HepG2 (cell line): ENCODE measurements around the gene TMEM63C. TPM values are rescaled to one million over a fixed set of nuclear protein-coding genes. Genes with fewer than 3 reads are reported as not detected.
A peak's percentile ranks its signal among the peaks of the same experiment; 100 is the strongest.

ENCODE experiments used
- BCLAF1 ChIP-seq: fragments of 450-650 bp; IDR thresholded peaks from 2 replicates; pipeline ENCODE4 v1.6.1; 2017; ENCODE audit warnings: mild to moderate bottlenecking
- GZF1 ChIP-seq: sonication (generic); formaldehyde crosslinking; IDR thresholded peaks from 2 replicates; pipeline ENCODE4 v1.5.1; 2020; ENCODE audit warnings: mild to moderate bottlenecking, missing genetic modification reagents
- HMGXB4 ChIP-seq, 2 experiments: sonication (generic) in 1 of 2; formaldehyde crosslinking in 1 of 2; IDR thresholded peaks; 2 replicates each; pipeline versions ENCODE4 v1.4.0 to v1.6.1; 2018 to 2020; ENCODE audit warnings: missing genetic modification reagents in 2 of 2, borderline replicate concordance in 1 of 2, low read depth in 1 of 2, mild to moderate bottlenecking in 1 of 2, missing biosample characterization in 1 of 2
- MAFG ChIP-seq: sonication (generic); formaldehyde crosslinking; IDR thresholded peaks from 2 replicates; pipeline ENCODE4 v1.5.1; 2020; ENCODE audit warnings: mild to moderate bottlenecking, missing genetic modification reagents
- ZNF782 ChIP-seq: sonication (generic); formaldehyde crosslinking; IDR thresholded peaks from 2 replicates; pipeline ENCODE4 v1.4.0; 2020; ENCODE audit warnings: missing genetic modification reagents, mild to moderate bottlenecking, borderline replicate concordance
- polyA plus RNA-seq, 8 experiments: library from polyadenylated mRNA; depleted of rRNA in 3 of 8; stranded (reverse) in 7 of 8; unstranded in 1 of 8; fragments of >200 nt; fragmentation: Illumina TruSeq in 4 of 8; extraction: Trizol in 4 of 8; gene quantifications; 2 replicates each; pipeline versions ENCODE4 v1.2.1 to v1.2.3, GENCODE V29; 2011 to 2016; ENCODE audit warnings: low read depth in 4 of 8, missing spikeins in 1 of 8, mixed read lengths in 1 of 8; ENCODE audit not compliant: insufficient read depth in 1 of 8
- total RNA-seq, 5 experiments: library from RNA; depleted of rRNA; stranded (reverse); fragments of >200 nt; fragmentation: Illumina TruSeq; extraction: Trizol; gene quantifications; 2 replicates each; pipeline ENCODE4 v1.2.3, GENCODE V29; 2016; ENCODE audit warnings: low read depth in 1 of 5

Gene TMEM63C
- total and polyA plus RNA-seq, 2 of the 13 experiments (the other 11 are each of a cell fraction or from before 2014, with no cell fraction given), result 0.17 to 0.27 TPM

GRCh38 chr14:77181603-77182437, at the start of gene TMEM63C (continued):
- TF ChIP-seq BCLAF1 (no peak), HMGXB4 (CRISPR knock-in tag; IDR thresholded peaks at IDR 0.05; ENCODE audit: borderline replicate concordance in 1 of 2, low read depth in 1 of 2) (0 out of 4 replicates have a peak, but pooled peaks of 1 of the 2 experiments have one; percentile 36), GZF1 (CRISPR knock-in tag) (no peak), ZNF782 (CRISPR knock-in tag) (no peak), MAFG (CRISPR knock-in tag) (no peak)
- TF ChIP-seq, all 625 proteins: peak for 21
